Stimulated activated CD4-positive, alpha-beta T cell treated with anti-CD3 and anti-CD28 coated beads, Interleukin-1b, Interleukin-23, amount 100 ng/mL, for 48 hours (primary cell): ENCODE data around the gene YWHAH.

ENCODE experiments used
- DNase-seq: peaks from one replicate; pipeline ENCODE4 v3.0.0-alpha.2; 2020

YWHAH gene

GRCh38 chr22:31923747-31924146 lies 20.6 kb upstream of the YWHAH start:
- DNase-seq, result no peak

DNA sequence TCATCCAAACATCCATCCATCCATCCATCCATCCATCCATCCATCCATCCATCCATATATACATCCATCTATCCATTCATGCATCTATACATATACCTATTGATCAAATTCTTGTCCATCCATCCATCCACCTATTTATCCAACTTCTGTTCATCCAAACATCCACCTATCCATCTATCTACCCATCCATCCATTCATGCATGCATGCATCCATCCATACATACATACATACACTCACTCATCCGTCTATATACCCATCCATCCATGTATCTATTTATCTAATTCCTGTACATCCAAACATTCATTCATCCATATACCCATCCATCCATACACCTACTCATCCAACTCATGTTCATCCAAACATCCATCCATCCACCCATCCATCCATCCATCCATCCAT lies 19.3 kb upstream of the YWHAH start:
- no peak for DNase-seq

GRCh38 chr22:31926024-31926423 lies 18.3 kb upstream of the YWHAH start:
- DNase-seq, result no peak

DNA sequence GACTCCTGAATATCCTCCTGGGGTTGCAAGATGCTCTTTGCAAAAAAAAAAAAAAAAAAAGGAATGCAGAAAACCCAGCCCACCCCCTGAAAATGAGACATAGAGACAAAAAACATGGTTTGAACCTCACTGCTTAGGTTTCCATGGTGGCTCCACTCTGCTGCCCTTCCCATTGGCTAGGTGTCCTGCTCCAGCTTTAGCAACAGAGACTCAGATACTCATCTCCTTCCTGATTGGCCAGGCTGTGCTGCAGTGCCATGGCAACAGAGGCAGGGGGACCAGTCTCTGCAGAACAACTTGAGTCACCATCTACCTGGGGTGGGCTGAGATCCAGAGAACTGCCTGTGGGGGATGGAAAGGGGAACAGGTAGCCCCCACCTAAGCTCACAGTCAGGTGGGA lies 17.4 kb upstream of the YWHAH start:
- no peak for DNase-seq

DNA sequence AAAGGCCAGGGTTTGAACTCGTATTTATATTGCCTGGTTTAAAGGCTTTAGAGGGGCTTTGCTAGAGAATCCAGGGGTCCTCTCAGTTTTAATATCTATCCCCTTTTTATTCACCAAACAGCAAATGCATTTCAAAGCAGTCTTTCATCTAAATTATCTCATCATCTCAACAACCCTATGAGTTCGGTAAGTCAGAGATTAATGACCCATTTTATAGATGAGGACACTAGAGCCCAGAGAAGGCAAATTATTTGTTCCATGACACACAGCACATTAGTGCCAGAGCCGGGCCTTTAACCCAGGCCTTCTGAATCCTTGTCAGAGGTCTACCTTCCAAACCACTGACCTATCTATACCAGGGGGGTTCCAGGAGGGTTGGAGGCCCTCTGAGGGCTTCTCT lies 16.8 kb upstream of the YWHAH start:
- DNase-seq, result no peak

GRCh38 chr22:31929167-31929930 lies 15.0 kb upstream of the YWHAH start:
- no peak for DNase-seq

GRCh38 chr22:31932863-31933262 lies 11.5 kb upstream of the YWHAH start:
- DNase-seq, result no peak

- no peak for DNase-seq
Measured at GRCh38 chr22:31933406-31933805, 10.9 kb upstream of the YWHAH start.

GRCh38 chr22:31933816-31934482 lies 10.4 kb upstream of the YWHAH start:
- no peak for DNase-seq

DNA sequence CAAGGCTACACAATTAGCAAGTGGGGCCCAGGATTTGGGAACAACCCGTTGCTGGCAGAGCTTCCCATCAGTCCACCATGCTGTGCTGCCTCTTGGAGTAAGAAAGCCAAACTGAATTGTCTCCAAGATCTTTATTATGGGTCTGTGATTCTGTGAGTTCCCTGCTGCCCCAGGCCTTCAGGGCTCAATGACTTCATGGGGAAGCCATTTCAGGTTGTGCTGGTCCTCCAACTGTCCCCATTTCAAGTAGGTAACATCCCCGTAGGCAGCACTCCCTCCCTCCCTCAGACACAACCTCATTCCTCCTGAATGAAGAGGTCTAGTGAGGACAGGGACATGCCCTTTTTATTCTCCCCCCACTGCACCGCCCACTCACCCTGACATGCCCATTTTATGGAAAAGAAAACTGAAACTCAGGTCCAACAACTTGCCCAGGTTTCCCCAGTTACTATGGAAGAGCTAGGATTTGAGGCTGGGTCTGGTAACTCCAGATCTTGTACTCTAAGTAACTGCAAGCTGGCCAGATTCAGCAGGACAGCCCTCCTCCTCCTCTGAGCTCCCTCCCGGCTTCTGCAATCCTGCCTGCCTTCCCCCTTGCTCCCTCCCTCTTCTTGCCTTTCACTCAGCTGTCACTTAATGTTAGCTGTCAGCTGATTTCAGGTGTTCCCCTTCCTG lies 8.2 kb upstream of the YWHAH start:
- DNase-seq, result no peak

DNA sequence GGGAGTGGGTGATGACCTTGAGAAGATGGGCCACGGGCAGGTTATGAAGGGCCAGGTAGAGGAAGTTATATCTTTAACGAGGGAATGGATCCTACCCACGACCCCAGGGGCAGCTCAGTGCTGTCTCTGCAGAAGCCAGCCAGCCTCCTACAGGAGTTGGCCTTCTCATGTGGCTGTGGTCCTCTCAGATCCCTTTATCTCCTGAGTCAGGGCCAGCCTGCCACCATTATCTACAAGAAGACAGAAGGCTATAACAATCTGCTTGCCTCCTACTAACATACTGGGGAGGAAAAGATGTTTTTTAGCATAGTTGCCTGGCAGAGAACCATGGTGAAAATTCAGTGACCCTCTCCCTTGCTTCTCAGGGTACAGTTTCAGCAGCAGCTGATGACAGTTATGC lies 7.0 kb upstream of the YWHAH start:
- DNase-seq, result no peak

DNA sequence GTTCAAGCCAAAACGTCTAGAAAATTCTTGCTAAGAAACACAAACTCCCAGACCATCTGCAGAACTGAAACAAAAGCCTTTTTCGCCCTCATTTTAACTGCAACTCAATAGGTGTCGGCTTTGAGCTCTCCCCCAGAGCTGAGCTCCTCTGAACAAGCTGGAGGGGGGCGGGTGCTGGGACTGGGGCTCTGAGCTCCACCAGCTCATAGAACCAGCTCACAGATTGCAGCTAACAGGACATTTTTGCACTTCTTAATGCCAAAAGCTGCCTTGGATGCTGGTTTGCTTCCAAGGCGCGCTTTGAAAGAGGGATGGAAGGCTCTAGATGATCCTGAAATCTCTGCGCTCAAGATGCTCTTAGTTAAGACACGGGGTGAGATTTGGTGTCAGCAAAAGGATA lies 6.0 kb upstream of the YWHAH start:
- no peak for DNase-seq

DNA sequence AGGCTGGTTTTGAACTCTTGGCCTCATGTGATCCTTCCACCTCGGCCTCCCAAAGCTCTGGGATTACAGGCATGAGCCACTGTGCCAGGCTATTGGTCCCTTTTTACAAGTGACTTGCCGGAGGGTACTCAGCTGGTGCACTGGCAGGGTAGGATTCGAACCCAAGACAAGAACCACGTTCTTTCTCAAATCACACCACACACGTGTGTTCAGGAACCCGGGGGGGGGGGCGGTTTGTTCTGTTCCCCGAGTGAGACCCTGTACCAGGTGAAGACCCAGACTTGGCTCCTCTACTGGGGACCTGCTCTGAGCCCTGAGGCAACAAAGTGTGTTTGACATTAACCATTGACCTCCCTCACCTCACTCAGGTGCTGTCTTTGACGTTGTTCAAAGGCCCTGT lies 3.8 kb upstream of the YWHAH start:
- DNase-seq, result no peak

- no peak for DNase-seq
Measured at GRCh38 chr22:31942091-31942490, 2.2 kb upstream of the YWHAH start.

DNA sequence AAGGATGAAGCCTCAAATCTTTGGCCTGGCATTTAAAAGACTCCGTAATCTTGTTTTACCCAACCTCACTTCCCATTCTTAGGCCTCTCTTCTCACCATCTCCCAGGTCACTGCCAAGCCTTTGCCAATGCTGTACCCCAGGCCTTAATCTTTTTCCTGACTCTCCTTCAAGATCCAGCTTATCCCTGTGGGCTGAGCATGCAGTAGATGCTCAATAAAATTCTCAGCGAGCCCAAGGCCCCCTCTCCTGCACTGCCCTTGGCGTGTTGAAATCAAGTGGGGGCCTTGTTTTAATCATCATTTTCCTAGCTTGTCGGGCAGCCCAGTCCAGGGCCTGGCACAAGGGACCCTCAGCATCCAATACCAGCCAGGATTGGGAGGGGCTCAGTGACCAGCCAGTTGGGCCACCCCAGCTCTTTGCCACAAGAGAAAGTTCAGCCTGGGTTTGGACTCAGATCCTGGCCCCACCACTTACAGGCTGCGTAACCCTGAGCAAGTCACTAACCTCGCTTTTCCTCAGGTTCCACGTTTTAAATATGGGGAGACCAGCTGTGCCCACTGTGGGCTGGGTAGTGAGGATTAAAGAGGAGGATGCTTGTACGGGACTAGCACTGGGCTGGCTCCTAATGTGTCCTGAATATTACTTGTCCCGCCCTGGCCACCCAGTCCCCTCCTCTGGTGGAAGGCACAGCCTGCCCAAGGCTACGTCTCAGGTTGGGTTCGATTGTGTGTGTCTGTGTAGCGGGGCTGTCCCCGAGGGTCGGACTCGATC lies 943 bp upstream of the YWHAH start:
- no peak for DNase-seq

DNA sequence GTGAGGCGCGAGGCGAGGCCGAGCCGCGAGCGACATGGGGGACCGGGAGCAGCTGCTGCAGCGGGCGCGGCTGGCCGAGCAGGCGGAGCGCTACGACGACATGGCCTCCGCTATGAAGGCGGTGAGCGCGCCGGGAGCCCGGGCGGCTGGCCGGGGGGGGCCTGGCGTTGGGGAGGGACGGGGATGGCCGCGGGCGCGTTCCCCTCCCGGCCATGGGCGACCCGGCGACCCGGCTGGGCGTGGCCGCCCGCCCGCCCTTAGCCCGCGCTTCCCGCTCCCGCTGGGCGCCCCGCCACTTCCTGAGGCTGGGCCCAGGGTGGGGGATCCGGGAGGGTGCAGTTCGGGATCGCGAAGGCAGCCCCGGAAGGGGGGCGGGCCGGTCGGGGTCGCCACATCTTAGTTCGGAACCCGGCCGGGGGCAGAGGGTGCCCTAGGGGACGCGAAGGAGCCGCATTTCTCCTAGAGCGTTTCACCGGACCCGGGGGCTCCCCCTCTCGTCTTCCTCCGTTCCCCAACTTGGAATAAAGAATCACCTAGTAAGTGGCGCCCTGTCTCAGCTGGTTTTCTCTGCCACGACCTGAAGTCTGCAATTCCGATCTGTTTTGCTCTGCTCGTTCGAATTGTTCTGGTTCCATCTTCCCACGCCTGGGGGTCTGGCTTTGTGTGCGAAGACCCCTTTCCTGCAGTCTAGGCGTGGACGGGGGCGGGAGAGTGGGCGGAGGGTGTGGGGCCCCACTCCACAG lies 536 bp downstream of the YWHAH start:
- DNase-seq, result peak; percentile 11

DNA sequence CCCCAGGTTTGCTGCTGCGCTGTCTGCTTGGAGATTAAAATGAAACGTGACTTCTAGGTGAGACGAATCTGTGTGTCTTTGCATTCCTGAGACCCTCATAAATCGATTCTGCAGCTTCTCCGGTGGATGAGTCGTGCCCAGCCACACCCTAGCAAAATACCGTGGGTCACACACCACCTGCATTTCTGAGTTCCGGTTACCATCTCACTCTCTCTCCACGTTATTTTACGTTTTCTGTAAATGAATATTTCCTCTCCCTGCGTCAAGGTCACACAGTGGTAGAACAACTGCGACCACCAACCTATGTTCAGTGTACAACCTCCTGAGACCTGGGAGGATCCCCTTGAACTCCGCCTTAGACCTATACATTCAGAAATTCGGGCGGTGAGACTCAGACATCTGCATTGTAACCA lies 1.1 kb downstream of the YWHAH start:
- no peak for DNase-seq

GRCh38 chr22:31945971-31946680 lies 1.8 kb downstream of the YWHAH start:
- DNase-seq, result no peak

DNA sequence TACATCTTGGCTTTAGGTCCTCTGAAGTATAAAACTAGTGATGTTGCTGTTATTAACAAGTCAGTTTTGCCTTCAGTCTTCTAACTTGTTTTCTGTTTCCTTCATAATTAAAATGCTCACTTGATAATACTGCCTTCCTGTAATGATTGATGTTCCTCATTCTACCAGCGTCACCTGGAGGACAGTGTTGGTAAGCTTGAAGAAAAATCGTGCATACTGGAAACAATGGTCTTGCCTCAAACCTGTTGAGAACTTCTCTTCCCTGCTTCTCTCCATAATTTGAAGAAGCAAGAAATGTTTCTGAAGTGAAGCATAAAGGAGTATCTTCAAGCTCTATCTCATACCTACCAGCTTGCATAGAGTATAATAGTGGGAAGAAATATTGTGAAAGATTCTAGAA lies 3.0 kb downstream of the YWHAH start:
- no peak for DNase-seq

- no peak for DNase-seq
Measured at GRCh38 chr22:31948002-31948401, 3.7 kb downstream of the YWHAH start.

DNA sequence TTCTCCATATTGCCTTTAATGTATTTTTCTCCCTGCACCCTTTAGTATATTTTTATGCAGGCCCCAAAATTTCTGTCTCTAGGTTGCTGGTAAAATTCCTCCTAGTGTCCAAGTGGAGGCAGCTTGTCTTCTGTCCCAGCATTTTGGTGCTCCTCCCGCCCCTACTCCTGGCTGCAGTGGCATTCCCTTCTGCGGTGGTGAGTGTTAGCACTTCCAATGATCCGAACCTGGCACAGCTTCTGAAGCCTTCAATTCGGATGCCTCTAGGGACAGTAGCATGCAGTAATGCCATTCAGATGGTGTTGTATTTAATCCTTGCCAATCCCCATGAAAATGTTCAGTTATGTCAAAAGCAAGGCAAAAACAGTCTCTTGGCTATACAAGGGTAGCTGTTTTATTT lies 5.9 kb downstream of the YWHAH start:
- no peak for DNase-seq
